ENCODE results near the gene PDXP. TPM values are rescaled to one million over a fixed set of nuclear protein-coding genes. Genes with fewer than 3 reads are reported as not detected.

PDXP gene
- total RNA-seq, 1 donor from 2014 or later = 22.4 TPM

GRCh38 chr22:37663521-37664140 is 5.1 kb downstream of the PDXP start:
- Histone ChIP-seq H3K79me2 (ENCODE audit: insufficient read depth, low read length) (peaks cover 70% of the 10 kb centered on the region), H3K9me3 (ENCODE audit: insufficient read depth, low read depth, low read length) (no peaks in the 10 kb centered on the region), H3K27me3 (ENCODE audit: insufficient read depth, low read length) (no peaks in the 10 kb centered on the region), H3K9ac (ENCODE audit: low read length) (no peak overlapping the region), H2AFZ (ENCODE audit: low read depth, low read length) (no peak overlapping the region), H3K4me1 (ENCODE audit: insufficient read depth, low read length) (peaks cover 23% of the 10 kb centered on the region), H3K27ac (ENCODE audit: low read depth, low read length) (no peak overlapping the region), H3K4me2 (ENCODE audit: low read length) (no peak overlapping the region), H4K20me1 (ENCODE audit: insufficient read depth, low read length) (peaks cover 48% of the 10 kb centered on the region), H3K4me3 (ENCODE audit: insufficient read depth, low read depth, low read length) (no peak overlapping the region), H3K36me3 (ENCODE audit: insufficient read depth, low read length) (no peaks in the 10 kb centered on the region)
- TF ChIP-seq CTCF (IDR thresholded peaks at IDR 0.05; ENCODE audit: insufficient read depth, low read depth, low read length) (no peak), EZH2 (IDR thresholded peaks at IDR 0.05; ENCODE audit: insufficient read depth, low read length) (no peak)
- H3K4me3 Mint-ChIP-seq (ENCODE audit: unreplicated experiment) = no peak overlapping the region
- DNase-seq (ENCODE audit: low read depth) (no peak), FAIRE-seq (no peak)
- H3K4me1 Mint-ChIP-seq (ENCODE audit: low read depth, unreplicated experiment) = peaks cover 15% of the 10 kb centered on the region
- H3K9me3 Mint-ChIP-seq (ENCODE audit: unreplicated experiment) = no peaks in the 10 kb centered on the region
- H3K27me3 Mint-ChIP-seq (ENCODE audit: low read depth, unreplicated experiment) = no peaks in the 10 kb centered on the region
- no peak overlapping the region for H3K27ac Mint-ChIP-seq (ENCODE audit: unreplicated experiment)
- peaks cover 2% of the 10 kb centered on the region for H3K36me3 Mint-ChIP-seq (ENCODE audit: low read depth, unreplicated experiment)

GRCh38 chr22:37664249-37665101 is 6.0 kb downstream of the PDXP start:
- no peak overlapping the region for H3K4me2 ChIP-seq (ENCODE audit: low read length)
- no peak overlapping the region for H2AFZ ChIP-seq (ENCODE audit: low read depth, low read length)
- no peak overlapping the region for H3K4me3 Mint-ChIP-seq (ENCODE audit: unreplicated experiment)
- no peaks in the 10 kb centered on the region for H3K27me3 ChIP-seq (ENCODE audit: insufficient read depth, low read length)
- peaks cover 16% of the 10 kb centered on the region for H3K4me1 Mint-ChIP-seq (ENCODE audit: low read depth, unreplicated experiment)
- H3K36me3 Mint-ChIP-seq (ENCODE audit: low read depth, unreplicated experiment) = peaks cover 2% of the 10 kb centered on the region
- no peak for TF ChIP-seq CTCF (IDR thresholded peaks at IDR 0.05; ENCODE audit: insufficient read depth, low read depth, low read length)
- no peak for TF ChIP-seq EZH2 (IDR thresholded peaks at IDR 0.05; ENCODE audit: insufficient read depth, low read length)
- H4K20me1 ChIP-seq (ENCODE audit: insufficient read depth, low read length) = peaks cover 44% of the 10 kb centered on the region
- H3K79me2 ChIP-seq (ENCODE audit: insufficient read depth, low read length) = peaks cover 65% of the 10 kb centered on the region
- no peak overlapping the region for H3K27ac Mint-ChIP-seq (ENCODE audit: unreplicated experiment)
- no peak overlapping the region for H3K27ac ChIP-seq (ENCODE audit: low read depth, low read length)
- H3K9me3 ChIP-seq (ENCODE audit: insufficient read depth, low read depth, low read length) = no peaks in the 10 kb centered on the region
- no peaks in the 10 kb centered on the region for H3K27me3 Mint-ChIP-seq (ENCODE audit: low read depth, unreplicated experiment)
- H3K4me3 ChIP-seq (ENCODE audit: insufficient read depth, low read depth, low read length) = no peak overlapping the region
- FAIRE-seq = no peak
- no peak for DNase-seq (ENCODE audit: low read depth)
- no peaks in the 10 kb centered on the region for H3K36me3 ChIP-seq (ENCODE audit: insufficient read depth, low read length)
- H3K4me1 ChIP-seq (ENCODE audit: insufficient read depth, low read length) = peaks cover 20% of the 10 kb centered on the region
- no peaks in the 10 kb centered on the region for H3K9me3 Mint-ChIP-seq (ENCODE audit: unreplicated experiment)
- no peak overlapping the region for H3K9ac ChIP-seq (ENCODE audit: low read length)
